Measurements from ENCODE around the gene KCNJ2.

DNA sequence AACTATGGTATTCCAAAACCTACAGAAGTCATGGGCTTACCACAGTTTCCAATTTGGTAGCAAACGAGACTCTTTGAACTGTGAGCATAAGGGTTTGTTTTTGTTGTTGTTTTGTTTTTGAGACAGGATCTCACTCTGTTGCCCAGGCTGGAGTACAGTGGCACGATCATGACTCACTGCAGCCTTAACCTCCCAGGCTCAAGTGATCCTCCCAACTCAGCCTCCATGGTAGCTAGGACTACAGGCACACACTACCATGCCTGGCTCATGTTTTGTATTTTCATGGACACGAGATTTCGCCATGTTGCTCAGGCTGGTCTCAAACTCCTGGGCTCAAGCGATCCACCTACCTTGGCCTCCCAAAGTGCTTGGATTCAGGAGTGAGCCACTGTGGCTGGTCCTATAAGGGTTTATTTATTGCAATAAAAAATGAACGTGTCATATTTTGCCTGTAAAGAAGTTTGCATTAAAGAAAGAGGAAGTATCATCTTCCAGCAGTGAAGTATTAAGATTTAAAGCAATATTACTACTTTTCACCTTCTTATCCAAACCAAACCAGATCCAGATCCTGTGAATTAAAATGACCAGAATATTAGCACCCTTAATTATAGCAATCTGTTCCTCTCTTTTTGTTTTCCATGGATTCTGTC is 37.2 kb downstream of the KCNJ2 start:
- TF ChIP-seq EP300 (IDR thresholded peaks at IDR 0.05; ENCODE audit: borderline replicate concordance) (no peak), TCF12 (IDR thresholded peaks at IDR 0.05; ENCODE audit: low read depth) (no peak), TAF1 (IDR thresholded peaks at IDR 0.05; ENCODE audit: low read depth) (no peak), RAD21 (IDR thresholded peaks at IDR 0.05; ENCODE audit: low read depth) (no peak), EGR1 (IDR thresholded peaks at IDR 0.05) (no peak), NFIC (IDR thresholded peaks at IDR 0.05) (no peak), CEBPB (IDR thresholded peaks at IDR 0.05) (no peak), YY1 (IDR thresholded peaks at IDR 0.05; ENCODE audit: low read depth) (no peak), CREB1 (IDR thresholded peaks at IDR 0.05; ENCODE audit: low read depth) (no peak), ZBTB7A (IDR thresholded peaks at IDR 0.05; ENCODE audit: low read depth) (no peak)
- TF ChIP-seq, protein P1, sequence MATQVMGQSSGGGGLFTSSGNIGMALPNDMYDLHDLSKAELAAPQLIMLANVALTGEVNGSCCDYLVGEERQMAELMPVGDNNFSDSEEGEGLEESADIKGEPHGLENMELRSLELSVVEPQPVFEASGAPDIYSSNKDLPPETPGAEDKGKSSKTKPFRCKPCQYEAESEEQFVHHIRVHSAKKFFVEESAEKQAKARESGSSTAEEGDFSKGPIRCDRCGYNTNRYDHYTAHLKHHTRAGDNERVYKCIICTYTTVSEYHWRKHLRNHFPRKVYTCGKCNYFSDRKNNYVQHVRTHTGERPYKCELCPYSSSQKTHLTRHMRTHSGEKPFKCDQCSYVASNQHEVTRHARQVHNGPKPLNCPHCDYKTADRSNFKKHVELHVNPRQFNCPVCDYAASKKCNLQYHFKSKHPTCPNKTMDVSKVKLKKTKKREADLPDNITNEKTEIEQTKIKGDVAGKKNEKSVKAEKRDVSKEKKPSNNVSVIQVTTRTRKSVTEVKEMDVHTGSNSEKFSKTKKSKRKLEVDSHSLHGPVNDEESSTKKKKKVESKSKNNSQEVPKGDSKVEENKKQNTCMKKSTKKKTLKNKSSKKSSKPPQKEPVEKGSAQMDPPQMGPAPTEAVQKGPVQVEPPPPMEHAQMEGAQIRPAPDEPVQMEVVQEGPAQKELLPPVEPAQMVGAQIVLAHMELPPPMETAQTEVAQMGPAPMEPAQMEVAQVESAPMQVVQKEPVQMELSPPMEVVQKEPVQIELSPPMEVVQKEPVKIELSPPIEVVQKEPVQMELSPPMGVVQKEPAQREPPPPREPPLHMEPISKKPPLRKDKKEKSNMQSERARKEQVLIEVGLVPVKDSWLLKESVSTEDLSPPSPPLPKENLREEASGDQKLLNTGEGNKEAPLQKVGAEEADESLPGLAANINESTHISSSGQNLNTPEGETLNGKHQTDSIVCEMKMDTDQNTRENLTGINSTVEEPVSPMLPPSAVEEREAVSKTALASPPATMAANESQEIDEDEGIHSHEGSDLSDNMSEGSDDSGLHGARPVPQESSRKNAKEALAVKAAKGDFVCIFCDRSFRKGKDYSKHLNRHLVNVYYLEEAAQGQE (IDR thresholded peaks at IDR 0.05; ENCODE audit: low read depth), result no peak
- TF ChIP-seq, protein P2, sequence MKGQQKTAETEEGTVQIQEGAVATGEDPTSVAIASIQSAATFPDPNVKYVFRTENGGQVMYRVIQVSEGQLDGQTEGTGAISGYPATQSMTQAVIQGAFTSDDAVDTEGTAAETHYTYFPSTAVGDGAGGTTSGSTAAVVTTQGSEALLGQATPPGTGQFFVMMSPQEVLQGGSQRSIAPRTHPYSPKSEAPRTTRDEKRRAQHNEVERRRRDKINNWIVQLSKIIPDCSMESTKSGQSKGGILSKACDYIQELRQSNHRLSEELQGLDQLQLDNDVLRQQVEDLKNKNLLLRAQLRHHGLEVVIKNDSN (IDR thresholded peaks at IDR 0.05), result no peak
- TF ChIP-seq, protein P3, sequence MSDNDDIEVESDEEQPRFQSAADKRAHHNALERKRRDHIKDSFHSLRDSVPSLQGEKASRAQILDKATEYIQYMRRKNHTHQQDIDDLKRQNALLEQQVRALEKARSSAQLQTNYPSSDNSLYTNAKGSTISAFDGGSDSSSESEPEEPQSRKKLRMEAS (IDR thresholded peaks at IDR 0.05), result no peak
